Heart right ventricle (tissue), 16 donors: ENCODE data around the gene METTL3. TPM values are rescaled to one million over a fixed set of nuclear protein-coding genes. Genes with fewer than 3 reads are reported as not detected.
A peak's percentile ranks its signal among the peaks of the same experiment; 100 is the strongest.
"Not testable (repeated sequence)": the region's sequence is repeated elsewhere in the genome, so short reads cannot be mapped to it uniquely, and the experiment has no call there.

Experiments used
- ATAC-seq, 8 donors: fragments of 200-7000 bp; cut with Tn5 transposase; one replicate each; pipeline ENCODE4 v1.9.1; 2020; ENCODE audit warnings: mild to moderate bottlenecking in 8 of 8, moderate library complexity in 8 of 8, moderate number of reproducible peaks in 1 of 8
- DNase-seq, 2 donors: peaks; one replicate each; pipeline ENCODE4 v3.0.0-alpha.2; 2020
- H3K27ac ChIP-seq, 10 donors: fragments of 200-600 bp; sonication (generic) in 2 of 10; one replicate each; pipeline versions ENCODE4 v1.5.0 to v1.8.0; 2020 to 2022; ENCODE audit warnings: mild to moderate bottlenecking in 3 of 10
- H3K27me3 ChIP-seq, 7 donors: fragments of 200-600 bp; one replicate each; pipeline ENCODE4 v1.8.0; 2021 to 2022; ENCODE audit warnings: mild to moderate bottlenecking in 2 of 7
- H3K36me3 ChIP-seq, 9 donors: fragments of 200-600 bp; sonication (generic) in 1 of 9; one replicate each; pipeline versions ENCODE4 v1.5.0 to v1.8.0; 2020 to 2022; ENCODE audit warnings: mild to moderate bottlenecking in 2 of 9
- H3K4me1 ChIP-seq, 9 donors: fragments of 200-600 bp; sonication (generic) in 1 of 9; one replicate each; pipeline versions ENCODE4 v1.5.0 to v1.8.0; 2020 to 2022; ENCODE audit warnings: mild to moderate bottlenecking in 4 of 9
- H3K4me3 ChIP-seq, 10 donors: fragments of 200-600 bp; sonication (generic) in 2 of 10; one replicate each; pipeline versions ENCODE4 v1.5.0 to v1.8.0; 2020 to 2022; ENCODE audit warnings: mild to moderate bottlenecking in 7 of 10, moderate library complexity in 2 of 10
- H3K9me3 ChIP-seq, 11 donors: fragments of 200-600 bp in 10 of 11; sonication (generic) in 2 of 11; one replicate each; pipeline versions ENCODE4 v1.5.0 to v1.8.0; 2013 to 2022; ENCODE audit warnings: mild to moderate bottlenecking in 2 of 11, control low read depth in 1 of 11, moderate library complexity in 1 of 11
- CTCF ChIP-seq, 9 donors: fragments of 200-600 bp; sonication (generic) in 2 of 9; IDR thresholded peaks; one replicate each; pipeline versions ENCODE4 v1.5.0 to v1.8.0; 2021 to 2022; ENCODE audit warnings: antibody characterized with exemption in 9 of 9, mild to moderate bottlenecking in 5 of 9, moderate library complexity in 1 of 9
- WGBS, 2 donors: extraction: QIAGEN DNeasy Blood & Tissue Kit; methylation state at CpG; one replicate each; pipeline ENCODE4 v1.1.7; 2013; ENCODE audit warnings: inconsistent platforms in 1 of 2; 5-methylcytosine and 5-hydroxymethylcytosine counted together
- intact Hi-C, 10 donors: fragments of 100-400 bp; cut with DNase I; formaldehyde crosslinking; loops; one replicate each; pipeline versions ENCODE4 v1.11.1 to v1.14.2; 2022
- polyA plus RNA-seq, 2 donors: library from polyadenylated mRNA; stranded (reverse); fragments of 200-250 nt; gene quantifications; one replicate each; pipeline ENCODE4 v1.2.3, GENCODE V29; 2013
- total RNA-seq, 10 donors: library from RNA; stranded (reverse); fragmentation: NEBNext Ultra II Directional in 3 of 10; extraction: Animal tissue kit (Norgen Biotek cat#: 25700) in 3 of 10; gene quantifications; one replicate each; pipeline versions ENCODE4 v1.2.1 to v1.2.4, GENCODE V29; 2021 to 2023
- donor health status: Arrhythmogenic right ventricular cardiomyopathy.
- donor health status: ischemic (EF 13 %, LVEDD 7.1; RV severe dilation, severe dysfunction).
- donor health status: healthy with polysubstance abuse.
- donor health status: DM: no; HTN: yes; CAD: no.
- donor health status: DM: no; HTN: no; CAD: no.
- donor health status: ischemic (EF 25% LVEDD 6.9; RV normal size, moderate dysfunction).
- donor health status: ischemic (EF 25% LVEDD 5.7; RV mildly dilated, moderate dysfunction).
- donor health status: healthy.
- donor health status: DM: yes; HTN: yes; CAD: no.
- donor health status: Ischemic cardiomyopathy.
- donor health status: ischemic (EF 35%, LVEDD 5.7; RV mildly dilated, moderate dysfunction).
- donor health status: nonischemic (EF 11% LVEDD 7.7; RV severe dilation, severe dysfunction).
- donor health status: DM: yes; HTN: yes; CAD: no.
- donor health status: PGD.
- donor health status: ischemic (EF 29% LVEDD 5.4; RV normal size, mild dysfunction).
- donor health status: nonischemic (EF 23%, LVEDD 6.1; RV moderate dilation, normal function).

METTL3 gene
- total and polyA plus RNA-seq, 12 donors = 21.0 to 46.7 (median 24.0) TPM

DNA sequence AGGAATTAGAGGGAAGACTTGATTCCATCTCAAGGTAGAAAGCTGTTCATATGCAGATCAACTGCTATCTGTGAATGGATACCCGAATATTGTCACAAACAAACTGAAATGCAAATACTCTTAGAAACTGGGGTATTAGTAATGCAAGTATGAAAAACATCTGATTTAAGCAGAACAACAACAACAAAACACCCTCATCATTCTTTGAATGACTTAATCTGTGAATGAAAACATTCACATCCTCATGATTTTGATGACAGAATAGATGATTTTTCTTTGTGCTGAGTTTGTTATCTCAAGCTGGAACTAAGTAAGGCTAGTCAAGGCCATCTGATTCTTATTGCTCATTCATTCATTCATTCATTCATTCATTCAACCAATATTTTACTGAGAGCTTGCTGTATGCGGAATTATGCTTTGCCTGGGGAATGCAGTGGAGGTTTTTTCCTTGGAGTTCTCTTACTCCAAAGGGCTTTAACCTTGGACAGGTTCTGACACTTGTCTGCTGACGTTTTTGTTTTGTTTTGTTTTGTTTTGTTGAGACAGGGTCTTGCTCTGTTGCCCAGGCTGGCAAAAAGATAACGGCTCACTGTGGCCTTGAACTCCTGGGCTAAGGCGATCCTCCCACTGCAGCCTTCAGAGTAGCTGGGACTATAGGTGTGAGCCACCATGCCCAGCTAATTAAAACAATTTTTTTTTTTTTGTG lies 45.4 kb upstream of the METTL3 start:
- Histone ChIP-seq H3K27me3 (no peaks in the 10 kb centered on the region), H3K27ac (peak overlapping the region in 1 of 10 donors; percentile 58), H3K4me3 (no peak overlapping the region), H3K4me1 (peaks cover 0 to 11% (median 4%) of the 10 kb centered on the region in 9 donors), H3K36me3 (no peaks in the 10 kb centered on the region), H3K9me3 (no peaks in the 10 kb centered on the region)
- 54 to 61% methylated on average over 5 of the region's 5 CpGs for WGBS, 2 donors
- no peak for TF ChIP-seq CTCF (IDR thresholded peaks at IDR 0.05)
- ATAC-seq (peak in 1 of 8 donors; percentile 13), DNase-seq (no peak)
- intact Hi-C loops = loop anchor here (1.0 to 10.0 kb wide), 11 partner anchors 44 to 102 kb away; partner anchors contain the start of genes CHD8 (in 6 of the 10) and METTL3 (in 3 of the 10)

GRCh38 chr14:21553266-21553665 lies 42.1 kb upstream of the METTL3 start:
- DNase-seq (no peak), ATAC-seq (no peak)
- no peak for TF ChIP-seq CTCF (IDR thresholded peaks at IDR 0.05)
- intact Hi-C loops = loop anchor here in 4 of 10 donors (10.0 kb wide), 3 partner anchors 48 to 98 kb away; partner anchors contain the start of gene CHD8 (in 2 of the 4)
- H3K4me1 ChIP-seq = peaks cover 0 to 11% (median 4%) of the 10 kb centered on the region in 9 donors
- no peaks in the 10 kb centered on the region for H3K36me3 ChIP-seq
- H3K4me3 ChIP-seq = no peak overlapping the region
- no peak overlapping the region for H3K27ac ChIP-seq
- 83 to 86% methylated on average over 3 of the region's 3 CpGs for WGBS, 2 donors
- H3K9me3 ChIP-seq = no peaks in the 10 kb centered on the region
- H3K27me3 ChIP-seq = peaks cover 0 to 6% (median 0%) of the 10 kb centered on the region in 7 donors

DNA sequence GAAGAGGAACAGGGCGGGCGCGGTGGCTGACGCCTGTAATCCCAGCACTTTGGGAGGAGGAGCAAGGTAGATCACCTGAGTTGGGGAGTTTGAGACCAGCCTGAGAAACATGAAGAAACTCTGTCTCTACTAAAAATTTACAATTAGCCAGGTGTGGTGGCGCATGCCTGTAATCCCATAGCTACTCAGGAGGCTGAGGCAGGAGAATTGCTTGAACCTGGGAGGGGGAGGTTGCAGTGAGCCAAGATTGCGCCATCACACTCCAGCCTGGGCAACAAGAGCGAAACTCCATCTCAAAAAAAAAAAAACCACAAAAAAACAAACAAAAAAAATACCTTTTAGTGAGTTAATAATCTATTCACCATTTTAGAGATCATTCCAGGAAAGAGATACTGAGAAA lies 33.4 kb upstream of the METTL3 start:
- ATAC-seq, H3K9me3 ChIP-seq, H3K4me1 ChIP-seq, H3K4me3 ChIP-seq, H3K36me3 ChIP-seq, DNase-seq, intact Hi-C loops, H3K27ac ChIP-seq: not testable (repeated sequence)
- H3K27me3 ChIP-seq = peaks cover 0 to 34% (median 17%) of the 10 kb centered on the region in 7 donors
- 92 to 98% methylated on average over 7 of the region's 7 CpGs for WGBS, 2 donors

DNA sequence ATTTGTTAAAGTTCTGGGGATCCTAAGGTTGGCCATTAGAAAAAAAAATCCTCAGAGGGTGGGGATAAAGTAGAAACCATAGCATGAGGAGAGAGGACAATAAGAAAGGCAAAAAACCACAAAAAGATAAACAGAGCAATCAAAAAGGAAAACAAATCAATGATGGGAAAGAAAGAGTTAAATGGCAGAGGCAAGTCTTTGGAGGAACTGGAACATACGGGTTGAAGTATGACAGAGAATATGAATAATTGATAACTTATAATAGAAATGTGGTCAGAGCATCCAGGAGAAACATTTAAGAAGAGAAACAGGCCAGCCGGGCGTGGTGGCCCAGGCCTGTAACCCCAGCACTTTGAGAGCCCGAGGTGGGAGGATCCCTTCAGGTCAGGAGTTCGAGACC lies 32.8 kb upstream of the METTL3 start:
- no peak for ATAC-seq
- WGBS, 2 donors = 52 to 57% methylated on average over 5 of the region's 5 CpGs
- Histone ChIP-seq H3K27me3 (peaks cover 0 to 36% (median 23%) of the 10 kb centered on the region in 7 donors), H3K9me3 (no peaks in the 10 kb centered on the region), H3K27ac (no peak overlapping the region), H3K36me3 (no peaks in the 10 kb centered on the region), H3K4me3 (no peak overlapping the region), H3K4me1 (no peaks in the 10 kb centered on the region)
- intact Hi-C loops = no loop called here
- DNase-seq = no peak
- no peak for TF ChIP-seq CTCF (IDR thresholded peaks at IDR 0.05)

- no peak for DNase-seq
- ATAC-seq = no peak
- intact Hi-C loops = no loop called here
- Histone ChIP-seq H3K27me3 (peaks cover 0 to 40% (median 27%) of the 10 kb centered on the region in 7 donors), H3K27ac (no peak overlapping the region), H3K4me3 (no peak overlapping the region), H3K36me3 (no peaks in the 10 kb centered on the region), H3K4me1 (no peaks in the 10 kb centered on the region), H3K9me3 (no peaks in the 10 kb centered on the region)
- WGBS, 2 donors = 31 to 34% methylated on average over 7 of the region's 7 CpGs
- no peak for TF ChIP-seq CTCF (IDR thresholded peaks at IDR 0.05)
These were observed 32.4 kb upstream of the METTL3 start for GRCh38 chr14:21543521-21543960.
